CD14-positive monocyte (primary cell): ENCODE measurements around the gene MATK. TPM values are rescaled to one million over a fixed set of nuclear protein-coding genes. Genes with fewer than 3 reads are reported as not detected.

Source experiments
- DNase-seq, 3 donors: peaks; one replicate each; pipeline ENCODE4 v3.0.0-alpha.2; 2011 to 2022
- H2AFZ ChIP-seq: 2 replicates; pipeline ENCODE4 v1.6.0; 2012; ENCODE audit warnings: mild to moderate bottlenecking, low read depth, low read length, inconsistent platforms; ENCODE audit not compliant: insufficient read depth, poor library complexity, severe bottlenecking
- H3K27ac ChIP-seq, 2 donors: 1 replicate in 1 of 2; 2 replicates in 1 of 2; pipeline ENCODE4 v1.5.1; 2012 to 2013; ENCODE audit warnings: low read length in 2 of 2, control low read depth in 1 of 2, inconsistent platforms in 1 of 2, low read depth in 1 of 2, mild to moderate bottlenecking in 1 of 2
- H3K27me3 ChIP-seq, 2 donors: one replicate each; pipeline versions ENCODE4 v1.6.0 to v1.6.1; 2011 to 2013; ENCODE audit warnings: low read length in 2 of 2; ENCODE audit not compliant: control insufficient read depth in 2 of 2, insufficient read depth in 2 of 2
- H3K36me3 ChIP-seq, 2 donors: replicated peaks in 1 of 2; 1 replicate in 1 of 2; 2 replicates in 1 of 2; pipeline versions ENCODE4 v1.5.1 to v1.6.1; 2012 to 2013; ENCODE audit warnings: low read length in 2 of 2, control low read depth in 1 of 2, inconsistent platforms in 1 of 2, mild to moderate bottlenecking in 1 of 2; ENCODE audit not compliant: insufficient read depth in 2 of 2, control insufficient read depth in 1 of 2
- H3K4me1 ChIP-seq, 2 donors: 1 replicate in 1 of 2; 2 replicates in 1 of 2; pipeline versions ENCODE4 v1.5.1 to v1.6.1; 2012 to 2013; ENCODE audit warnings: low read length in 2 of 2, control low read depth in 1 of 2, inconsistent platforms in 1 of 2, mild to moderate bottlenecking in 1 of 2, moderate library complexity in 1 of 2; ENCODE audit not compliant: insufficient read depth in 2 of 2, control insufficient read depth in 1 of 2
- H3K4me2 ChIP-seq: replicated peaks from 2 replicates; pipeline ENCODE3; 2012; ENCODE audit warnings: low read length, moderate library complexity, mild to moderate bottlenecking; ENCODE audit not compliant: poor library complexity, severe bottlenecking; ENCODE audit errors: extremely low read depth
- H3K4me3 ChIP-seq, 3 experiments: fragments of 200-600 bp in 1 of 3; sonication (generic) in 1 of 3; replicated peaks in 1 of 3; 1 replicate in 2 of 3; 2 replicates in 1 of 3; pipeline ENCODE4 v1.5.1; 2011 to 2013; ENCODE audit warnings: low read length in 3 of 3, mild to moderate bottlenecking in 3 of 3, control low read depth in 2 of 3, low read depth in 2 of 3, inconsistent platforms in 1 of 3, moderate library complexity in 1 of 3
- H3K79me2 ChIP-seq: 2 replicates; pipeline ENCODE4 v1.6.0; 2012; ENCODE audit warnings: mild to moderate bottlenecking, control low read depth, inconsistent platforms, low read length, moderate library complexity; ENCODE audit not compliant: insufficient read depth
- H3K9ac ChIP-seq: 2 replicates; pipeline ENCODE4 v1.6.0; 2017; ENCODE audit warnings: low read length, mild to moderate bottlenecking; ENCODE audit not compliant: insufficient read depth, poor library complexity, severe bottlenecking
- H3K9me3 ChIP-seq, 2 donors: replicated peaks in 1 of 2; 1 replicate in 1 of 2; 2 replicates in 1 of 2; pipeline versions ENCODE4 v1.5.1 to v1.6.1; 2012 to 2013; ENCODE audit warnings: low read length in 2 of 2, control low read depth in 1 of 2; ENCODE audit not compliant: control insufficient read depth in 1 of 2, insufficient read depth in 1 of 2
- H4K20me1 ChIP-seq: 2 replicates; pipeline ENCODE4 v1.6.0; 2012; ENCODE audit warnings: mild to moderate bottlenecking, low read length, control low read depth, moderate library complexity; ENCODE audit not compliant: insufficient read depth
- H3K27ac Mint-ChIP-seq, 7 donors: one replicate each; pipeline ENCODE4 v1.8.0; 2020; ENCODE audit warnings: mild to moderate bottlenecking in 7 of 7, mixed read lengths in 7 of 7, moderate library complexity in 6 of 7, inconsistent platforms in 2 of 7
- H3K27me3 Mint-ChIP-seq, 3 donors: one replicate each; pipeline ENCODE4 v1.8.0; 2021 to 2022; ENCODE audit warnings: low read depth in 3 of 3, mild to moderate bottlenecking in 3 of 3, mixed read lengths in 3 of 3, moderate library complexity in 3 of 3, inconsistent platforms in 1 of 3
- H3K36me3 Mint-ChIP-seq, 2 donors: one replicate each; pipeline ENCODE4 v1.8.0; 2020; ENCODE audit warnings: mixed read lengths in 2 of 2, inconsistent platforms in 1 of 2, mild to moderate bottlenecking in 1 of 2
- H3K4me1 Mint-ChIP-seq: one replicate; pipeline ENCODE4 v1.8.0; 2020; ENCODE audit warnings: mild to moderate bottlenecking, mixed read lengths
- H3K4me3 Mint-ChIP-seq, 2 donors: one replicate each; pipeline ENCODE4 v1.8.0; 2020; ENCODE audit warnings: mild to moderate bottlenecking in 2 of 2, mixed read lengths in 2 of 2, moderate library complexity in 1 of 2
- H3K9me3 Mint-ChIP-seq, 7 donors: one replicate each; pipeline ENCODE4 v1.8.0; 2020 to 2022; ENCODE audit warnings: mixed read lengths in 7 of 7, mild to moderate bottlenecking in 6 of 7, moderate library complexity in 6 of 7, inconsistent platforms in 2 of 7
- WGBS: methylation state at CpG from one replicate; pipeline ENCODE4 v1.1.5; 2013; ENCODE audit warnings: missing lambda C conversion rate; ENCODE audit not compliant: insufficient coverage; 5-methylcytosine and 5-hydroxymethylcytosine counted together
- intact Hi-C, 2 donors: fragments of 100-400 bp; cut with micrococcal nuclease; formaldehyde crosslinking; loops; one replicate each; pipeline versions ENCODE4 v1.15.0 to v1.15.1; 2023
- polyA plus RNA-seq, 3 donors: library from polyadenylated mRNA; depleted of rRNA in 1 of 3; unstranded in 2 of 3; stranded (reverse) in 1 of 3; fragments of 300-500 nt in 2 of 3; fragments of >200 nt in 1 of 3; fragmentation: Illumina TruSeq in 2 of 3; gene quantifications; 1 replicate in 2 of 3; 2 replicates in 1 of 3; pipeline ENCODE4 v1.2.3, GENCODE V29; 2012 to 2021
- TF ChIP-seq, protein P1 (sequence below): fragments of 200-600 bp; IDR thresholded peaks from one replicate; pipeline ENCODE4 v1.8.0; 2022; ENCODE audit warnings: antibody characterized with exemption, mild to moderate bottlenecking

MATK gene
- polyA plus RNA-seq, 3 donors, result 0.20 to 0.44 (median 0.35) TPM

DNA sequence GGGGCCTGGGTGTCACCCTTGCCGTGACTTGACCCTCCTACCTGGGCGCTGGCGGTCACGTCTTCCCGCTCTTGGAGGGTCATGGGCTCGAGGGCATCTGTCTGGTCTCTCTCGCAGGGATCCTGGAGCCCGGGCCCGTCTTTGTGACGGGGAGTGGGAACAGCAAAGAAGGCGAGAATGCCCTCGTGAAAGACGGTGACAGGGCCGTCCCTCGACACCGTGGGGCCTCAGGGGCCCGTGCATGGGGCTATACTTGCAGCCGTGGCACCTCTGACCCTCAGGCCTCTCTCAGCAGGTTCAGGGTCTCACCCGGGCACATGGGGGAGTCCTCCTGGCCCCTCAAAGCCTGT is 20.9 kb upstream of the MATK start:
- Histone ChIP-seq H3K79me2 (no peaks in the 10 kb centered on the region), H3K36me3 (no peaks in the 10 kb centered on the region), H3K27ac (no peak overlapping the region), H3K4me1 (peaks cover 1 to 2% of the 10 kb centered on the region in 2 donors), H3K27me3 (peaks cover 0 to 9% of the 10 kb centered on the region in 2 donors), H4K20me1 (no peaks in the 10 kb centered on the region), H3K4me2 (no peak overlapping the region), H3K9me3 (peaks cover 7 to 9% of the 10 kb centered on the region in 2 donors), H3K9ac (no peak overlapping the region), H3K4me3 (no peak overlapping the region), H2AFZ (no peak overlapping the region)
- Mint-ChIP-seq H3K27ac (no peak overlapping the region), H3K36me3 (no peaks in the 10 kb centered on the region), H3K4me3 (no peak overlapping the region), H3K27me3 (peaks cover 11 to 21% (median 19%) of the 10 kb centered on the region in 3 donors), H3K9me3 (peaks cover 0 to 9% (median 3%) of the 10 kb centered on the region in 7 donors), H3K4me1 (peaks cover under 1% of the 10 kb centered on the region)
- intact Hi-C loops, result no loop called here
- TF ChIP-seq, protein P1, sequence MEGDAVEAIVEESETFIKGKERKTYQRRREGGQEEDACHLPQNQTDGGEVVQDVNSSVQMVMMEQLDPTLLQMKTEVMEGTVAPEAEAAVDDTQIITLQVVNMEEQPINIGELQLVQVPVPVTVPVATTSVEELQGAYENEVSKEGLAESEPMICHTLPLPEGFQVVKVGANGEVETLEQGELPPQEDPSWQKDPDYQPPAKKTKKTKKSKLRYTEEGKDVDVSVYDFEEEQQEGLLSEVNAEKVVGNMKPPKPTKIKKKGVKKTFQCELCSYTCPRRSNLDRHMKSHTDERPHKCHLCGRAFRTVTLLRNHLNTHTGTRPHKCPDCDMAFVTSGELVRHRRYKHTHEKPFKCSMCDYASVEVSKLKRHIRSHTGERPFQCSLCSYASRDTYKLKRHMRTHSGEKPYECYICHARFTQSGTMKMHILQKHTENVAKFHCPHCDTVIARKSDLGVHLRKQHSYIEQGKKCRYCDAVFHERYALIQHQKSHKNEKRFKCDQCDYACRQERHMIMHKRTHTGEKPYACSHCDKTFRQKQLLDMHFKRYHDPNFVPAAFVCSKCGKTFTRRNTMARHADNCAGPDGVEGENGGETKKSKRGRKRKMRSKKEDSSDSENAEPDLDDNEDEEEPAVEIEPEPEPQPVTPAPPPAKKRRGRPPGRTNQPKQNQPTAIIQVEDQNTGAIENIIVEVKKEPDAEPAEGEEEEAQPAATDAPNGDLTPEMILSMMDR, result no peak
- WGBS, result 93% methylated on average over 19 of the region's 19 CpGs
- DNase-seq, result no peak

DNA sequence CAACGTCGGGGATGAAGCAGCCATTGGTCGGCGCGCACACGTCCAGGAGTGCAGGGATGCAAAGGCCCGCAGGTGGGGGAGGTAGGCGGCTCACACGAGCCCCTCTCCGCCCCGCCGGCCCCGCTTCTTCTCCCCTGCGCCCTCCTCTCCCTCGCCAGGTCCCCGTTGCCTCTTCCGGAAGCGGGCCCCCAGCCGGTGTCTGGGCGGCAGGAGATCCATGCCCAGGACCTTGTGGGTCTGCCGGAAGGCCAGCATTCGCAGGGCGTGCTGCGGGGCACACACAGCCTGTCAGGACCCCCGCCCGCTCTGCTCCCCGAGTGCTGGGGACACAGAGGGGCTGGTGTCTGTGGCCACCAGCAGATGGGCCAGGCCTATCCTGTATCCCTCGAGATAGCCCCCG is 19.7 kb upstream of the MATK start:
- intact Hi-C loops, result no loop called here

More for the DNA sequence above, 19.7 kb upstream of the MATK start:
- H3K36me3 Mint-ChIP-seq, result no peaks in the 10 kb centered on the region
- Histone ChIP-seq H3K4me3 (no peak overlapping the region), H4K20me1 (no peaks in the 10 kb centered on the region), H3K79me2 (no peaks in the 10 kb centered on the region), H3K27ac (no peak overlapping the region), H2AFZ (no peak overlapping the region), H3K36me3 (no peaks in the 10 kb centered on the region), H3K9ac (no peak overlapping the region), H3K27me3 (peaks cover 10 to 22% of the 10 kb centered on the region in 2 donors), H3K9me3 (peaks cover 7 to 9% of the 10 kb centered on the region in 2 donors), H3K4me1 (peaks cover 8 to 10% of the 10 kb centered on the region in 2 donors), H3K4me2 (no peak overlapping the region)
- no peak overlapping the region for H3K27ac Mint-ChIP-seq
- H3K9me3 Mint-ChIP-seq, result peaks cover 0 to 10% (median 3%) of the 10 kb centered on the region in 7 donors
- H3K4me1 Mint-ChIP-seq, result peaks cover 6% of the 10 kb centered on the region
- H3K4me3 Mint-ChIP-seq, result no peak overlapping the region
- 90% methylated on average over 21 of the region's 29 CpGs for WGBS
- TF ChIP-seq, protein P1, result no peak
- no peak for DNase-seq
- peaks cover 24 to 31% (median 27%) of the 10 kb centered on the region in 3 donors for H3K27me3 Mint-ChIP-seq
